GM19035 (cell line): ENCODE results near the gene ZDHHC4.

ENCODE experiments used
- ATAC-seq: cut with Tn5 transposase; IDR thresholded peaks from one replicate; pipeline ENCODE4 v1.9.1; 2021; ENCODE audit not compliant: unreplicated experiment

The ZDHHC4 gene

DNA sequence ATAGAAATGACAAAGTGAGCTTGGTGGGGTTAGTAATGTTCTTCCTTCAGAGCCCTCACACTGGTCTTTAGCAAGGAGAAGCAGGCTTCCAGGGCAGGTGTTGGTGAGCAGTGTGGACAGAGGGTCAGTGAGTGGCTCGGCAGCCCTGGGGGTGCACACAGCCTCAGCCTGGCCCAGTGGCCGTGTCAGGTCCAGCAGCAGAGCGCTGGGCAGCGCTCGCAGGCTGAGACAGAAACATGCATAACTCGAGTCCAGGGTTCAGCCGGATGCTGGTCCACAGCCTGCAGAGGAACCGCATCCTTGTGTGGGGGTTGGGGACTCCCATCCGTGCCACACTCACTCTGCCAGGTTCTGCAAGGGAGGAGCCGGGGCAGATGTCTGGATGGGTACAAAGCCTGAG is 27.2 kb downstream of the ZDHHC4 start:
- ATAC-seq = no peak

DNA sequence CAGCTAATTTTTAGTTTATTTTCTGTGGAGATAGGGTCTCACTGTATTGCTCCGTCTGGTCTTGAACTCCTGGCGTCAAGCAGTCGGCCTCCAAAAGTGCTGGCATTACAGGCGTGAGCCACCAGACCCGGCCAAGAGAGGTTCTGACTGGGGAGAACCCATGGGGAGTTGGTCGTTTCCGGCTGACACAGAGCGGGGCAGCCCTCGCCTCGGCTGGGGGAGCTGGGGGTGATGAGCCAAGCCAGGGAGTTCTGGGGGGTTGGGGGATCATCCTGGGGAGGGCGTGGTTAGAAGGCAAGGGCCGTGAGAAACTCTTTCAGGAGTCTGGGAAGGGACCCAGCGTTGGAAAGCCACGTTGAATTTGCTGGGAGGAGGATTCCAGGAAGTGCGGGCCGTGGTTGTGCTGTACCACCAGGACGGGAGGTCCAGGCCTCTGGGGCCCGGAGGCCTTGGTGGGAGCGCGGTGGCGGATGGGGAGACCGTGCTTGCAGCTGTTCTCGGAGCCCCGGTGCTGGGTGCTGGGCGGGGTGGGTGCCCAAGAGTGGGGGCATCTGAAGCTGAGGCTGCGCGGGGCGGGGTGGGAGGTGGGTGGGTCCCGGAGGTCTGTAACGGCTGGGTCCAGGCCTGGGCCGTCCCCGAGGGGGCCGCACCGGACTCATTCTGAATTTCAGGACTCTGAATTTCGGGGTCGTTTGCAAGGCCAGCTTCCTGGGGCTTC is 29.8 kb downstream of the ZDHHC4 start:
- ATAC-seq = no peak

DNA sequence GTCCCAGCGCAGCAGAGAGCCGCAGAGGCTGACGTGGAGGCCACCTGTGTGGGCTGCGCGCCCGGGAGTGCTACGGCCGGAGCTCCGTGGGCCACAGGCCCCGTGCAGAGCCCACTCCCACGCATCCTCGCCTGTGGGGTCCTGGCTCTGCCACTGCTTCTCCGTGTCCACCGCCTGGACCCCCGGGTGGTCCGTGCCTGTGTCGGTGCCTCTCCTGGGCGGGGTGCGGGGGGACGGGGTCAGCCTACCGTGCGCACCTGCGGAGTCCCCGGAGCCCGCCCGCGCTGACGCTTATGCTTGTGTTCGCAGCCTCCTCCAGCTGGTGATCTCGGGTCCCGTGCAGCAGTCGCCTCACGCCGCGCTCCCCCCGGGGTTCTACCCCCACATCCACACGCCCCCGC is 30.4 kb downstream of the ZDHHC4 start:
- no peak for ATAC-seq

DNA sequence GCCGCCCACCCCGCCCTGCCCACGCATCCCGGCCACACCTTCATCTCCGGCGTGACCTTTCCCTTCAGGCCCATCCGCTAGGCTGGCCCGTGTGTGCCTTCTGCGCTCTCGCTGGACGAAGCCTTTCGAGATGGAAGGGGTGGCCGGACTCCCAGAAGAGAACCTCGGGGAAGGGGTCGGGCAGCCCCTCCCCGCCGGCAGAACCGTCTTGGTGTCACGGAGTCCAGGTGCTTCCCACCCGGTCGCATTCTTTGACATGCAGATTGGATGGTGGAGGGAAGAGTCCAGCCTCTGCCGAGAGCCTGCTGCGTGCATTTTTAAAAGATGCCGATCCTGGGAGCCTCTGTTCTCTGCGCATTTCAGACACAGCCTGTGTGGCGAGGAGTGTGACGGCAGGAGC is 30.8 kb downstream of the ZDHHC4 start:
- no peak for ATAC-seq

DNA sequence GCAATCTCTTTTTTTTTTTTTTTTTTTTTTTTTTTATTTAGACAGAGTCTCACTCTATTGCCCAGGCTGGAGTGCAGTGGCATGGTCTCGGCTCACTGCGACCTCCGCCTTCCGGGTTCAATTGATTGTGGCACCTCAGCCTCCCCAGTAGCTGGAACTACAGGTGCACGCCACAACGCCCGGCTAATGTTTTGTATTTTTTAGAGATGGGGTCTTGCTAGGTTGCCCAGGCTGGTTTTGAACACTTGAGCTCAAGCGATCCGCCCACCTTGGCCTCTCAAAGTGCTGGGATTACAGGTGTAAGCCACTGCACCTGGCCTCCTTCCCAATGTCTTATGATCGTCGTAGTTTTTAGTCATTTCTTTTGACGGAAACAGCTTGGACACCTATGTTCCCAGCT is 31.5 kb downstream of the ZDHHC4 start:
- ATAC-seq = no peak

DNA sequence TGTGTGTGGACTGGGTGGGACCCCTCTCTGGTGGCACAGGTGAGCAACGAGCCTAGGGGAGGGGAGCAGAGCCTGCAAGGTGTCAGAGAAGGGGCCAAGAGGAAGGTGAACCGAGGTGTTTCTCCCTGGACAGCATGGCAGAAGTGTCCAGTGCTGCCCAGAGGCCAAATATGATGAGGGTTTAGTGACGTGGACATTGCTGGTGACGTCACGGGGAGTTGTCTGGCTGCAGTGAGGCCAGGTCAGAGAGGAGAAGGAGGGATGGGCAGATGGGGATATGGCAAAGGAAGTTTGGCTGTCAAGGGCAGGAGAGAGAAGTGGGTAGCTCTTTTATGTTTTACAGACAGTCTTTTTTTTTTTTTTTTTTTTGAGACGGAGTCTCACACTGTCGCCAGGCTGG is 35.6 kb downstream of the ZDHHC4 start:
- no peak for ATAC-seq

DNA sequence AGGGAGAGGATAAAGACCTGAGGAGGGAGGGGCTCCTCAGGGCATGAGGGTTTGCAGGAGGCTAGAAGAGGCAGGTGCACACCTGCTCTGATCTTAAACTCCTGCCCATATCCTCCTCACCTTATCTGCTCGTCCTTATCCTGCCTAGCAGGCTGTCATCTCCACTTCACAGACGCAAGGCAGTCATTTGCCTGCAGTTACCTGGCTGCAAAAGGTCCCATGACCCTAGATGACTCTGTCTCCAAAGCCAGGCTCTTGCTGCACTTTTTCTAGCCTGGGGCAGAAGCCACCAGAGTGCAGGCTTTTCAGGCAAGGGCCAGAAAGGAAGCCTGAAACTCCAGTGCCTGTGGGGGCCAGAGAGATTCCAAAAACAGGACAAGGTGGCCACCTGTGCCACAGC is 36.5 kb downstream of the ZDHHC4 start:
- no peak for ATAC-seq

DNA sequence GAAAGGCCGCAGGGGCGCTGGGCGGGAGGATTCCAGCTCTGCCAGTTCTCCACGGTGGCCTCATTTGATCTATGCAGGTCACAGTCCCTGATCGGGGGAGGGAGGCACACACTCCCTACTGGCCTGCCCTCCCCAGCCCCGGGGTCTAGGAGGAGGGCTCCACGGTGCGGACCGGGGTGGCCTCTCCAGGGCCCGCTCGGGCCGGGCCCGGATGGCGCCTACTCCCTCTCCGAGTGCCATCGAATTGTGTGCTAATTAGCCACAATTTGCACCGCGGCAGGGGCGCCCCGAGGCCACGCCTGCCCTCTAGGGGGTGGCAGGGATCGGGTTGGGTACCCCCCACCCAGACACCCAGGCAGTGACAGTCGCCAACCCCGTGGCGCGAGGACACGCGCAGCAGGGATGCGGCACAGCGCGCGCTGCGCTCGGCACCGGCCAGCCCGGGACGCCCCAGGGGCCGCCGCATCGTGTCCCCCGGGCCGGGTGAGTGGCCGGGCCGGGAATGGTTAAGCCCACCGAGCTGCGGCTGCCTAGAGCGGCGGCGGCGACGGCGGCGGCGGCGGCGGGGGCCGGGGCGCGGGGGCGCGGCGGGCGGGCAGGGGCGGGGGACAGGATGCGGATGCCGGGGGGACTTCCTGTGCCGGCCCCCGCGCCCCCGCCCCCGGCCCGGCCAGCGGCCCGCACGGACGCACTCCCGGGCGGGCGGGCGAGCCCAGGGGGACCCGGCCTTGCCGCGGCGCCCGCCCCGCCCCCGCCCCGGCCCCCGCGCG is 37.9 kb downstream of the ZDHHC4 start, which contains the start of gene ZNF853:
Gene ZNF853, plus strand, starts transcription at position 658 of the 770 bp plus-strand sequence. CDS start 565 bp downstream, outside the sequence.
- no peak for ATAC-seq

DNA sequence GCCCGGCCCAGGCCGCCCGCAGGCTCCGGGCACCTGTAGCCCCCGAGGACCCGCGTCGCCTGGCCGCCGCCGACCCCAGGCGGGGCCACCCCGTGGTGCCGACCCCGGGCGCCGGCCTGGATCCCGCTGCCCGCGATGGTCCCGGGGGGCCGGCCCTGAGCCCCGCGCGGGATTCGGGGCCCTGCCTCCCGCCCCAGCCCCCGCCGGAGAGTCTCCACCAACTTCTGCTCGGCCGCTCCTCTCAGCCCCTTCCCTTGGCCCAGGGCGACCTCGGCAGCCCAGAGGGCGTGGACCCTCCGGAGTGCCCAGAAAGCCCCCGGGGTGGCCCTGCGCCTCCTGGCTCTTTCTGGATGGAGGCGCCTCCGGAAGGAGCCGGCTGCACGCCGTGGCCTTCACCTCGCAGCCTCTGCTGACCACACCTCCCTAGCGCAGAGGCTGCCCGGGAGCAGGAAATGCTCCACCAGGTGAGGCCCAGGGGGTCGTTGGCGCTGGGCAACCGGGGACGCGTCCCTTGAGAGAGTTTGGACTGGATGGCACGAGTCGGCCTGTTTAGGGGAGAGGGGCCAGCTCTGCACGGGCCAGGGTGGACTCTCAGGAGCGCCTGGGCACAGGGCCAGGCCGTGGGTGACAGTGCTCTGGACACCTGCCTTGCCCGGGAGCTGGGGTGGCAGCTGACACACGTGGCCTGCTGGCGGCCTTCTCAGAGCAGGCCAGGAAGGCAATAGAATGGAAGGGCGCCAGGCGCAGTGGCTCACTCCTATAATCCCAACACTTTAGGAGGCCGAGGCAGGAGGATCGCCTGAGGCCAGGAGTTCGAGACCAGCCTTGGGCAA is 38.7 kb downstream of the ZDHHC4 start:
- no peak for ATAC-seq

DNA sequence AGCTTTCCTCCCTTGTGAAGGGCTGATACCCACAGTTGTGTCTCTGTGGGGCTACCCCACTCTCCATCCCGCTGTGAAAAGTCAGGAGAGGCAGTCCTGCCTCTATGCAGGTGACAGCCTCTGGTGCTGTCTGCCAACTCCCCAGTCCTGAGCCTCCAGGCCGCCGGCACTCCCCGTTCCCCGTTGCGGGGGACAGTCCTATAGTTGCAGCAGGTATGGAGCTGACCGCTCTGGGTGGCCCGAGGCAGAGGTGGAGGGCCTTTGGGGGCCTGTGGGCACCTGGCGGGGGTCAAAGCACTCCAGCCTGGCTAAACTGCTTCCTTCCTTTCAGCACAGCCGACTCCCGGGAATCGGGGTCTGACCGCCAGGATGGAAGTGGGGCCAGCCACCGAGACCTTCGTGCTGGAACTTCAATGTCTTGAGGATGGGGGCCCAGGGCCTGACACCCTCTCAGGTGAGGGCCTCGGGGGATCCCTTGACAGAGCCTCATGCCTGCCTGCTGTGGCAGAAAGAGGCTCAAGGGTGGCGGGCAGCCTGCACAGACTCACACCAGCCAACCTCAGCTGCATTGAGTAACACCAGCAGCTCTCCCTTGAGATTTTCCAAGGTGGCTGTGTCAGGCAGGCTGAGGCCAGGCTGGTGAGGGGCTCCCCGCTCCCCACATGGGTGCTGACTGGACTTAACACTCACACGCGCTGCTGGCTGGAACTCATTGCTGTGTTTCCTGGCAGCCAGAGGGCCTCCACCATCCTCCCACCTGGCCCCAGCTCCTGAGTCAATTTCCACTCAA is 39.8 kb downstream of the ZDHHC4 start:
- no peak for ATAC-seq

DNA sequence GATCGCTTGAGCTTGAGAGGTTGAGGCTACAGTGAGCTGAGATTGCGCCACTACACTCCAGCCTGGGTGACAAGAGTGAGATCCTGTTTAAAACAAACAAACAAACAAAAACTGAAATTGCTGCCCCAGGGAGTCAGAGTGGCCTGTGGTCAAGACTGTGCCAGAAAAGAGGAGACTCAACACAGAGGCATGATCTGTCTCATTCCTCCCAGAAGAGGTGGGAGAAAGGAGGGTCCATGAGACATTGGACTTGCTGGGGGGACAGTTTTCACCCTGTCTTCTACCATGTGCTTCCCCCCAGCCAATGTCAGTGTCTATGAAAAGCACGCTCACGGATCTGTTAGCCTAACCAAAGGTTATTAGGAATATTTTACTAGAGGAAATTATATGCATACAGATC is 41.4 kb downstream of the ZDHHC4 start:
- no peak for ATAC-seq

DNA sequence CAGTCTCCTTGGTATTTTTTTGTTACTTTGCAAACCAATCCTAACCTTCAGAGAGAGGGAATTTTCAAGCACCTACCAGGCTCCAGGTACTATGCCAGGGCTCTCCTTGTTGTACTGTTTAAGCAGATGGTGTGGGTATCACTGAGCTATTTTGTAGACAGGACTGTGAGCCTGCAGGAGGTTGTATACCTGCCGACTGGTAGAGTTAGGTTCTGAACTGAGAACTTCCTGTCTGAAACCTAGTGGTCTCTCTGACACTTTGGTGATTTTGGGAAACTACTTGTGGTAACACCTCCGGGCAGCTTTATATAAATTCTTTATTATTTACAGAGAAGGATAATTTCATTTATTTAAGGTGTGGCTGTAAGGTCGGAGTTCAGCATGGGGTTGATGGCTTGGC is 42.7 kb downstream of the ZDHHC4 start:
- no peak for ATAC-seq

DNA sequence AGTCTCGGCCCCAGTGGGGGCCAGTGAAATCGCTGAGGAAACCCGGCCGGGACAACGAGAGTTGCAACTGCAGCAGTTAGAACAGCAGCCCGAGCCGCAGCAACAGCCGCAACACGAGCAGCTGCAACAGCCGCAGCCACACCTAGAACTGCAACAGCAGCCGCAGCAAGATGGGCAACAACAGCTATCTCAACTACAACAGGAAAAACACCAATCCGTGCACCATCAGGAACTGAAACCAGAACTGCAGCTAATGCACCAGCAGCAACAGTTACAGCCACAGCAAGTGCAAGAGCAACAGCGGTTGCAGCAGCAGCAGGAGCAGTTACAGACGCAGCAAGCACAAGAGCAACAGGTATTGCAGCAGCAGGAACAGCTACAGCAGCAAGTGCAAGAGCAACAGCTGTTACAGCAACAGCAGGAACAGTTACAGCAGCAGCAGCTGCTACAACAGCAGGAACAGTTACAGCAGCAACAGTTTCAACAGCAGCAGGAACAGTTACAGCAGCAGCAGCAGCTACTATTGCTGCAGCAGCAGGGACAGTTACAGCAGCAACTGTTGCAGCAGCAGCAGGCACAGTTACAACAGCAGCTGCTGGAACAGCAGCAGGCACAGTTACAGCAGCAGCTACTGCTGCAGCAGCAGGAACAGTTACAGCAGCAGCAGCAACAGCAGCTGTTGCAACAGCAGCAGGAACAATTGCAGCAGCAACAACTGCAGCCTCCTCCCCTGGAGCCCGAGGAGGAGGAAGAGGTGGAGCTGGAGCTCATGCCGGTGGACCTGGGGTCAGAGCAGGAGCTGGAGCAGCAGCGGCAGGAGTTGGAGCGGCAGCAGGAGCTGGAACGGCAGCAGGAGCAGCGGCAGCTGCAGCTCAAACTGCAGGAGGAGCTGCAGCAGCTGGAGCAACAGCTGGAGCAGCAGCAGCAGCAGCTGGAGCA is 44.2 kb downstream of the ZDHHC4 start:
- ATAC-seq = no peak

DNA sequence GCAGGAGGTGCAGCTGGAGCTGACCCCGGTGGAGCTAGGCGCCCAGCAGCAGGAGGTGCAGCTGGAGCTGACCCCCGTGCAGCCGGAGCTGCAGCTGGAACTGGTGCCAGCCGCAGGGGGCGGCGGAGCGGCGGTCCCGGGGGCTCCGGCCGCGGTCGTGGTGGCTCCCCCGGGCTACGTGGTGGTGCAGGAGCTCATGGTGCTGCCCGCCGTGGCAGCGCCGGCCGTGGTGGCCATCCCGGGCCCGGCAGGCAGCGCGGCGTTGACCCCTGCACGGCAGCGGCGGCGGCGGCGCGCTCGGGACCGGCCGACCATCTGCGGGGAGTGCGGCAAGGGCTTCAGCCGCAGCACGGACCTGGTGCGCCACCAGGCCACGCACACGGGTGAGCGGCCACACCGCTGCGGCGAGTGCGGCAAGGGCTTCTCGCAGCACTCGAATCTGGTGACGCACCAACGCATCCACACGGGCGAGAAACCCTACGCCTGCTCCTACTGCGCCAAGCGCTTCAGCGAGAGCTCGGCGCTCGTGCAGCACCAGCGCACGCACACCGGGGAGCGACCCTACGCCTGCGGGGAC is 45.0 kb downstream of the ZDHHC4 start:
- no peak for ATAC-seq

DNA sequence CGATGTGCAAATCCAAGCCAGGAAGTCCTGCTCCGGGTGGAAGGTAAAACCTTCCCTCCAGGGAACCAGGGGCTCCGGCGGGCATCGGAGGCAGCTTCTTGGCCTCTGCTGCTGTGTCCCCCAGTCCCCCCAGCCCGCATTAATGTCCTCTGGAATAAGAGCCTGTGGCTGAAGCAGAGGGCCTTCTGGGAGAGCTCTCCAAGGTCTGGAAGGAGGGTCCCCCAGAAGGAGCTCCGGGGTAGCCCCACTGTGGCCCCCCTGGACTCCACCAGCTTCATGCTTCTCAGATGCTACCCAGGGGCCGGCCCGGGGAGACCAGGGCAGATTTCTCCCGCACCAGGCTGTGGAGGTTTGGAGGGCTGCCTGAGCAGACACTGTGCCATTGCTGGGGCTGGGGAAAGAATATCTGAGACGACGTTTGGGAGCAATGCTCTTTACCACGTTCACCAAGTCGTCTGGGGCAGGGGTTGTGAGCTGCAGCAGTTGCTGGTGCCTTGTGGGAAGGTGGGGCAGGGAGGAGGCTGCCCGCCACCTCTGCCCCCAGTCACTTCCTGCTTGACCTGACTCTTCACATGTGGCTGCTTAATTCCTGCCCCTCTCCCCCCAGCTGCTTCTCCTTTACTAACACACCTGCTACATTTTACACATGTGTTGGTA is 46.5 kb downstream of the ZDHHC4 start:
- no peak for ATAC-seq

DNA sequence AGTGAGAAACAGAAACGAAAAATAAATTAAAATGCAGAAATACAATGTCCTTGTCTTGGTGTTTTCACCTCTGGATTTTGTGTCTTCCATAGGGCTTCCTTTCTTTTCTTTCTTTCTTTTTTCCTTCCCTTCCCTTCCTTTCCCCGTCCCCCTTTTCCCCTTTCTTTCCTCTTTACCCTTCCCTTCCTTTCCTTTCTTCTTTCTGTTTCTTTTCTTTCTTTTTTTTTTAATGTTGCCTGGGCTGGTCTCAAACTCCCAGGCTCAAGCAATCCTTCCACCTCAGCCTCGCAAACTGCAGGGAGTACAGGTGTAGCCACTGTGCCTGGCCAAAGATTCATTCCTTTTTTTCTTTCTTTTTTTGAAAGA is 47.0 kb downstream of the ZDHHC4 start:
- ATAC-seq = no peak

DNA sequence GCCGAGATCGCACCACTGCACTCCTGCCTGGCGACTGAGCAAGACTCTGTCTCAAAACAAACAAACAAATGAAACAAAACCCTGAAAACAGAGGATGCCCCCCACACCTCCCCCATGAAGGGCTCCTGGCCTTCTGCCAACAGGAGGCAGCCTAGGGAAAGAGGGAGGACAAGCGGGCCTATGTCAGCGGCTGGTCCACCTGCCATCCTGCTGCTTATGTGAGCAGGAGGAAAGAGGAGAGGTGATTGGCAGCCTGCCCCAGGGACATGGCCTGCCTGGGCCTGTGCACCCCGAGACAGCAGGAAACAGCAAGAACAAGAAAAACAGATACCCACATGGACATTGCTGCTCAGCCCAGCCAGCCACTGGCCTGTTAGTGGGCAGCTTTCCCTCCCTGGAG is 50.8 kb downstream of the ZDHHC4 start:
- ATAC-seq = no peak

DNA sequence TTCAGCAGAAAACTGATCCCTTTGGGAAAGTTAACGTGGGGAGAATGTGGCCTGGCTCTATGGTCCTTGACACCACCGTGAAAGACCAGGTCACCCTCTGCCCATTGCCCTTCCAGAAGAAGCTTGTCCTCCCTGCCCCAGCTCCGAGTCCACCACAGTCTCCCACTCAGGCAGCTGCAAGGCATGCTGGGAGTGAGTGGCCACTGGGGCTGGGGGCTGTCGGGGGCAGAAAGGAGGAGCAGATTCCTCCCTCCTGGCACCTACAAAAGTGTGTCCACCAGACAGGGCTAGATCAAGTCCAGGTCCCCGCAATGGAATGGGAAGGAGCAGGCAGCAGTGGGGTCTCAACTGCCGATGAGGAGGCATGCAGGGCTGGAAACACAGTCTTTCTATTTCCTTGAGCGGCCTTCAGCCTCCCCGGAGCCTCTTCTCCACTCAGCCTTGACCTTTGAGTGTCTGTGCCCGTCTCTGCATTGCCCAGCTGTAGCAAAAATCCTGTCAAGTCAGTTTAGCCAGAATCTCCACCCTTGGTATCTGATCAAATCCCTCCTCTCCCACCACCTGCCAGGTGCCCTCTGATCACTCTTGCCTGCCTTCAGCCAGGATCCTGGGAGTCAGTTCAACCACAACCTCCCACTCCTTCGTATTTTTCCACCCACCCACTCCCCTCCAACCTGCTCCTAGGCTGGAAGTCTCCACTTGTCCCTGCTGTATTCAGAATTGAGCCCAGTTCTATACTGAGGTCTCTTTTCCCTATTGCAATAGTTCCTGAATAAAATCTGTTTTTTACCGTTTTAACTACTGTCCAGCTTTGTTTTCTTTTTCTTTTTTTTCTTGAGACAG is 53.0 kb downstream of the ZDHHC4 start:
- no peak for ATAC-seq
